HG02610 (cell line): ENCODE measurements around the gene TREML2.
"Not testable (repeated sequence)": the region's sequence is repeated elsewhere in the genome, so short reads cannot be mapped to it uniquely, and the experiment has no call there.

Experiments
- ATAC-seq: cut with Tn5 transposase; IDR thresholded peaks from one replicate; pipeline ENCODE4 v1.9.1; 2021; ENCODE audit warnings: mild to moderate bottlenecking, moderate library complexity; ENCODE audit not compliant: unreplicated experiment

The TREML2 gene

DNA sequence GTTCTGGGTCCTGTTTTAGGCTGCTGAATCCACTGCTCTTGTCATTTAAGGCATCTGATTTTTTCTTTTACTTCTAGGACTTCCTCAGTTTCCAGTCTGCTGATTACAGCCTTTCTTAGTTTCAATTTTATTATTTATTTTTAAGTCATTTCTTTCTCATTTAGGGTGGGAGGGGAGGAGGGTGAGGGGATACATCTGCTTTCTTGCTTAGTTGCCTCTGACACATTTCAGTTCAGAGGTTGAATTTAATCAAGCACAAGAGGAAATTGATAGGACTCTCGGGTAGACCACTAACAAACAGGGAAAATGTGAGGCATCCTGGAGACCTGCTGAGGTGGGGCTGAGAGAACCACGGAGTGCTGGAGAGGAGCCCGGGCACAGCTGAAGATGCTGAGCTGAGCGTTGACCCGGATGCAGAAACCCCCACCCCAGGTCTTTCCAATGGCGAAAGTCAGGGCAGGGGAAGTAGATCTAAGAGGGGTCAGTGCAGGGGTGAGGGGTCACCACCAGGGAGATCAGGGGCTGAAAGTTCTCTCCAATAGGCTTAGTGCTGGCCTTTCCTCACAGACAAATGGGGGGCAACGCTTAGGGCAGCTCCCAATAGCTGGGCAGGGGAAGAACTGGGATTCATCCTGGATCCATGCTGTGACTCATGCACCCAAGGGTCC is 7.6 kb upstream of the TREML2 start:
- ATAC-seq = no peak

DNA sequence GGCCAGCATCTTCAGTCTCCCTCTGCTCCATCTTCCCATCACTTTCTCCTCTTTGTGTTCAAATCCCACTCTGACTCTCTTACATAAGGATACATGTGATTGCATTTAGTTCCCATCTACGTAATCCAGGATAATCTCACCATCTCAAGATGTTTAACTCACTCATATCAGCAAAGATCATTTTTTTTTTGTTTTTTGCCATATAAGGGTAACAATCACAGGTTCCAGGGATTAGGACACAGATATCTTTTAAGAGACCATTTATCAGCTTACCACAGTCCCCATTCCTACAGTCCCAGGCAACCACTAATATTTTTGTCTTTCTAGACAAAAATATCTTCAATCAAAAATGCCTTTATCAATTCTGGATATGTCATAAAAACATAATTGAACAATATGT is 3.2 kb upstream of the TREML2 start:
- no peak for ATAC-seq

DNA sequence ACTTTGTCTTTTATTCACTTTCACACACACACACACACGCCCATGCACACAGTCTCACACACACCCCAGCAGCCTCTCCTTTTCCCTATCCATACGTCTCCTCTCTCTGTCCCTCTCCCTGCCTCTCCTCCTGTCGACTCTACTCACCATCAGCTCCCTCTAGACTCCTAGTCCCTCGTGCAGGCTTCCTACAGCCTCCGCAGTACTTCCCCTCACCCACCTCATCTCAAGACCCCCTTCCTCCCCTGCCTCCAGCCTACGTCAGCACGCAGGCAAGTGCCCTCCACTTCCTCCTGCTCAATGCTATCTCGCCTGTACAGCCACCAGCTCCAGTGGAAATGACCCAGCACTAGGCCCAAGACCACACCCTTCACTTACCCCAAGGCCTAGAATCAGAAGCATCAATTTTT is 820 bp upstream of the TREML2 start:
- no peak for ATAC-seq

DNA sequence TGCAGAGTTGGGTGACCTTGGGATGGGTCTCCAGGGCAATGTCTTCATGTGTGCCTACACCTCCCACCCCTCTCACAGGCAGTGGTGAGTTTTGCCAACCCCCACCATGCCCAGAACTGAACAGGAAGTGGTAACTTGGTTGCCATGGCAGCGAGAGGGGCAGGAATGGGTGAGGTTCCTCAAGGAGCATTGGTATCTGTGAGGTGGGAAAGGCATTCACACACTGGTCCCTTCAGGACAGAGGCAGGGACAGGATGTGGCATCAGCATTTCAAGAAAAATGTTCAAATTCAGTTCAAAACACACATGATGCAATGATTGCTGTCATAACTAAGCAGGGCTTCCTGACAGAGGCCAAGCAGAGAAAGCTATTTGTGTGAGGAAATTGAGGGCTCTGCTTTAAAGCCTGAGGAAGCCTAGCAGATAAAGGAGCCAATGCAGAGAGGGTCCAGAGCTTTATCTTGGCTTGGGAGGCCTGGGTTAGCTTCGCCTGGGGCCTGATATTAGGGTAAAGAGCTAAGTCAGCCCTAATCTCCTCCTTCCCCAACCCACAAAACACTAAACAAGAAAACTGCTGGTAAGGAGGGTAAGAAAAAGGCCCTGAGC is 551 bp downstream of the TREML2 start:
- peak; percentile 24 for ATAC-seq

DNA sequence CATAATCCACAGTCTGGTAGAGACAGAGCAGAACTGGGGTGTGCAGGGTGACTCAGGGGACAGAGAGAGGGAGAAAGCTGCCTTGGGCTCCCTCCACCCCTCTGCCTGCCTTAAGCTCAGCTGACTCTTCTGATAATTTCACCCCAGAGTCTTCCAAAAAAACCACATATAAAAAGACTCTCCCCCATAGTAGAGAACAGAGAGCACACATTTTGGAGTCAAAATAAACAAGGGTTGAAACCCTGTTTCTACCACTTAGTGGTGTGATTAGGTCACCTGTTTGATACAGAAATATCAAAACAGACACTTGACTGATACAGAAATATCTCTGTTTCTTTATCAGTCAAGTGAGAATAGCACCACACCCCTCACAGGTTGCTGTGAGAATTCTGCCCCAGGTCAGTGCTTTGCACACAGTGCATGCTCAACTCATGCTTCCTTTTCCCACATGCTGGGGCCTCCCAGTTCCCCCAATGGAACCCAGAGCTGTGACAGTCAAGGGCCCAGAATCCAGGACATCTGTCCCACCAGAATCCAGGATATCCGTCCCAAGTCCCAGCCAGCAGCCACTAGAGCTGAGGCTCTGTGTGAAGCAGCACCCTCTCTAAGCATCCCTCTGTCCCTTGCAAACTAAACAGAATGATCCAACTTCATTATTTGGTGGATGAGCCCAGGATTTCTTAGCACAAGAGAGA is 1.2 kb downstream of the TREML2 start:
- ATAC-seq = peak; percentile 68

DNA sequence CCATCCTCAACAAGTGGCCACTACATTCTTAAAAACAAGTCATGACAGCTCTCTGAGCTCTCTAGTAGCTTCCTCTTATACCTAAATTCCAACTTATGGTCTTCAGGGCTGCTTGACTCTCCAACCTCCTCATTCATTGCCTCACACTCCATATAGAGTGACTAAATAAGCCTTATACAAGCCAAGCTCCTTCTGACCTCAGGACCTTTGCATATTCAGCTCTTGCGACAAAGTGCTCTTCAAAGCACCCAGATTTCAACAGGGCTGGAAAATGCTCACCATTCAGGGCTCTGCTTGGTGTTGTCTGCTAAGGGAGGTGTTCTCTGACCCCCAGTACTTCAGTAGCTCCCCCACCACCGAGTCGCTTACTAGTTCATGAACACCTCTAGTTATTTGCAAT is 3.7 kb downstream of the TREML2 start:
- ATAC-seq = no peak

DNA sequence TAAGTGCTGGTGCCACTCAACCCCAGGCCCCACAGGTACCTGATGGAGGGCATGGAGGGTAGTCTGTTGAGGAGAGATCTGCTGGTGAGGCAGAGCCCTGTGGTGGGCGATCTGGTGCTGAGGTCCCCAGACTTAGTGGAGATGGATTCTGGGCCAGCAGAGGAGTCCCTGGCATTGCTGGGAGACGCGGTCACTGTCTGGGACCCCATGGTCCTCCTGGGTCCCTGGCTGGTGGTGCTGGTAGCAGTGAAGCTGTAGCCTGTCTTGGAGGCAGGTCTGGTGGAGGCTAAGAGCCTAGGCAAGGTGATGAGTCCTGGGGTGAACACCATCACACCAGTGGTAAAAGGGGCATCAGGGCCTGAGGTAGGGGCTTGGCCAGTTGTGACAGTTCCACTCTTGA is 6.6 kb downstream of the TREML2 start:
- no peak for ATAC-seq

DNA sequence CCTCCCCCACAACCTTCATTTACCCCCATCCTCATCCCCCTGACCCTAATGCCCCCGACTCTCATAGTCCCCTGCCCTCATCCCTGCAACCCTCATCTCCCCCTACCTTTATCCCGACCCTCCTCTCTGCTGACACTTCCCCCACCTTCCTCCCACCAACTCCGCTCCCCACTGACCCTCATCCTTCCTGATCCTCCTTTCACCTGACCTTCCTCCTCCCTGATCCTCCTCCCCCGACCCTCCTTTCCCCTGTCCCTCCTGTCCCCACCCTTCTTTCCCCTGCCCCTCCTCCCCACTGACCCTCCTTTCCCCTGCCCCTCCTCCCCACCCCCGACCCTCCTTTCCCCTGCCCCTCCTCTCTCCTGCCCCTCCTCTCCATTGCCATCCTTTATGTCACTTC is 7.1 kb downstream of the TREML2 start:
- no peak for ATAC-seq

DNA sequence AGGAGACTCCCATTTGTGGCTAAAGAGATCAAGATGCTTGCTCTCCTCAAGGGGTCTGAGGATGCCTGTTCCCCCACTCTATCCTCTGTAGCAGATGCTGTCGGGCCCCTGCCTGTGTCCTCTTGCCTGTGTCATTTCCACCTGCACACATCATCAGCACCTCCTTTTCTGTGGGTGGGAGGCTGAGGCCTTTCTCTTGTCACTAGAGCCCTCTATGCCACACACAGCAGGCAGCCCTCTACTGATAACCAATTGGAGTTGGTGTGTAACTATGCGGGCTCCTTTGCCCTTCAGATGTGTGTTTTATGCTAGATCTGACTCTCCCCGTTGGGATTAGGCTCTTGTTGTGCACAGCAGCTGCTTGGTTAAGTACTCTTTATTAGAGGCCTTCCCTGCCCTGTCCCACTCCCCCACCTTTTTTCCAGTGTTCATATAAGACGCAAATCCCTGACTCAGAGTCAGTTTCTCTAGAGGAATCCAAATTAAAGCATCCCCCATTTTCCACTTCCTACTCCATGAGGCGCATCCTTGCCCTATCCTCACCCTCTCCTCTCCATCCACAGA is 7.7 kb downstream of the TREML2 start:
- ATAC-seq = no peak

DNA sequence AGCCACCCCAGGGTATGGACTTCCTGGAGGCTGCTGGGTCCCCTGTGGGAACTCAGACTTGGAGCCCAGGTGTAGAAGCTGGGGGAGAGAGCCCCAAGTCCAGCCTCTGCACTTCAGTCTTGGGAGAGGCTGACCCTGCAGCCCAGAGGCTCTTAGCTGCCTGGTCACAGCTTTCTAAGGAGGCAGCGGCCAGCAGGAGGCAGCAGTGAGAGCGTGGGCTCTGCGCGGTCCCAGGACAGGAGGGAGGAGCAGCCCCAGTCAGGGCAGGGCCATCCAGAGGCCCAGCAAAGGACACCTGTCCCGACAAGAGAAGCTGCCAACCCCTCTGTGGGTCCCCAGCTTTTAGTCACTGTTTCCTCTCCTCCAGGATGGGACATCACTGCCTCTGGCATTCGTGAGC is 9.4 kb downstream of the TREML2 start:
- ATAC-seq = no peak

DNA sequence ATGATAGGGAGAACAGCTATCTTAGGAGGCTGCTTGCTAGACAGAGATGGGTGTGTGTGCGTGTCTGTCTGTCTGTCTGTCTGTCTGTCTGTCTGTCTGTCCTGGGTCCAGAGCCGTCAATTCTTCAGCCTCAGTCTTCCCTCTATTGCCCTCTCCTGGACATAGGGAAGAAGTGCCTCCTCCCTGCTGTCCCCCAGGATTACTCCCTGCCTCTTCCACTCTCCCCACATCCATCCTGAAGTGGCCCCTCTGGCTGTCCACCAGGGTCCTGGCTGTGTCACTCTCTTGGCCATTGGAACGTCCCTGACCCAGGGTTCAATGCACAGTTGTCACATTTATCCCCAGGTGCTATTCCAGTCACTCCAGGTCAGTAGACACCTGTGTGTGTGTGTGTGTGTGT is 10.2 kb downstream of the TREML2 start:
- no peak for ATAC-seq

DNA sequence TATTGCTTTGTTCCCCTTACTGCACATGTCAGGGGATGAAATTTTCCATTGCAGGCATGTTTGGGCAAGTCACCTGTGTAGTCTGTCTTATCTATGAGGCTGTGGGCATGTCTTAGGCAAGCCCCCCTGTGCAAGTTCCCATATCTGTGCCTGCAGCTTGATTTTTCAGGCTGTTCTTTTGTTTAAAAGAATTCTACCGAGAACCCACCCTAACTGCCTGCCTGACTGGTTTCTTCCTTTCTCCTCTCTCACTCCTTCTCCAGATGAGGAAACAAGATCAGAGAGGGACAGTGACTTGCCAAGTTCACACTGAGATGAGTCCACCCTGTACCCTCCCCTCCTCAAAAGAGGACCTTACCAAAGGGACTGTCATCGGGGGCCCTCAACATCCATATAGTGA is 11.0 kb downstream of the TREML2 start:
- no peak for ATAC-seq

DNA sequence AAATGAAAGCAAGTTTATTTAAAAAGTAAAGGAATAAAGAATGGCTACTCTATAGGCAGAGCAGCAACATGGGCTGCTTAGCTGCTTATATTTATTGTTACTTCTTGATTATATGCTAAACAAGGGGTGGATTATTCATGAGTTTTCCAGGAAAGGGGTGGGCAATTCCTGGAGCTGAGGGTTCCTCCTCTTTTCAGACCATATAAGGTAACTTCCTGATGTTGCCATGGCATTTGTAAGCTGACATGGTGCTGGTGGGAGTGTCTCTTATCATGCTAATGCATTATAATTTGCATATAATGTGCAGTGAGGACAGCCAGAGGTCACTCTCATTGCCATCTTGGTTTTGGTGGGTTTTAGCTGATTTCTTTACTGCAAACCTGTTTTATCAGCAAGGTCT is 11.9 kb downstream of the TREML2 start:
- not testable (repeated sequence) for ATAC-seq

DNA sequence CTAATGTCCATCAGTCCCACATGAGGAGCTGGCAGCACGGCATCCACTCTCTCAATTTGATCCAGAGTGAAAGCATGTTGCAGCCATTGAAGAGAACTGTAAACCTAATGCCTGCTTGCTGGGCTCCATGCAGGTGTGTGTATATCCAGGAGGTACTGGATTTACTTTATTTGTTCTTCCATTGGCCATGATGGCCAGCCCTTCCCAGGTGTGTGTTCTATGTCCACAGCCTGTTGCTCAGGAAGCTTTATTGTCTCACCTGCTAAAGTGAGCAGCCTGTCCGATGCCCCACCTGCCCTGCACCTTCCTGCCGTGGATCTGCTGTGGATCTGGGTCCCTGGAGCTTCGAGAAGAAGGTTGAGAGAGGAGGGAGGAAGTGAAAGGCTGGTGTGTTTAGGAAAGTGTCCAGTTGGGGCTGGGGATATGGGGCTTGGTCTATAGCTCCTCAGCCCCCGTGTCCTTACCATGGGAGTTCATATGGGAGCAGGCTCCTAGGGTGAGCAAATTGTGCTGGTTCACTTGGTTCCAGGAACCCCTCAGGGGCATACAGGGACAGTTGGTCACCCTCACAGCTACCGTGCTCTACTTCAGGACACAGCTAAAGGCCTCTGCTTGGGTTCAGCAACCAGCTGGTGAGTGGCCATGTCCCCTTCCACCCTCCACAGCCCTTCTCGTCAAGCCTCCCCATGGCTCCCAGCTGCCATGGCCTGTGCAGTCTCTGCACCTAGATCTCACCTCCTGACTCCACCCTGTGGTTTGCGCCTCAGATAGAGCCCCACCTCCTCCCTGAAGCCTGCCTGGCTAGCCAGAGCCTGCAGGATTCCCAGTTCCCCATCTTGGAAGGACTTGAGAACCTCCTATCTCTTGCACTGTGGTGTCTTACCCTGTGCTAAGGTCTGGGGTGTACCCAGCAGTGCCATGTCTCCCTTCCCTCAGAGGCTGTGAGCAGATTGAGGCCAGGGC is 12.7 kb downstream of the TREML2 start:
- no peak for ATAC-seq

DNA sequence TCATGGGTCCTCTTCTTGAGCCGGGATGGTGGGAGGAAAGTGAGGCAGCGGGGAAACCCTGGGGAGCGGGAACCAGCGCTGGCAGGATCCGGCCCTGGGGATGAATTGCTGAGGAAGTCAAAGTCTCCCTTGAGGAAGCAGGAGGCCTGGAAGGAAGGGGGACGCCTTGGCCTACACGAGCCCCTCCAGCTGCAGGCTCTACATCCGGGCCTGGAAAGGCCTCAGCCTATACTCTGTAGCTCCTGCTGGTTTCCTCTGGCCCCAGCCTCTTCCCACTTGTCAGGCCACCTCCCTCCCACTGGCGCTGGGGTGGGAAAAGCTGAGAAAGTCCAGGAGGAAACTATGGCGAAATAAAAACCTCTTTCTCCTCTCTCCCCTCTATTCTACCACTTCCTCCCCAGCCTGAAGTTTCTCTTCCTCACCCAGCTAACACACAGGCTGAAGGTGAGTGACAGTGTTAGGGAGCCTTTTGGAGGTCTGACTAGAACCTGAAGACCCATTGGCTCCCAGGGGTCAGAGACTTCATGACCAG is 14.9 kb downstream of the TREML2 start:
- ATAC-seq = no peak

DNA sequence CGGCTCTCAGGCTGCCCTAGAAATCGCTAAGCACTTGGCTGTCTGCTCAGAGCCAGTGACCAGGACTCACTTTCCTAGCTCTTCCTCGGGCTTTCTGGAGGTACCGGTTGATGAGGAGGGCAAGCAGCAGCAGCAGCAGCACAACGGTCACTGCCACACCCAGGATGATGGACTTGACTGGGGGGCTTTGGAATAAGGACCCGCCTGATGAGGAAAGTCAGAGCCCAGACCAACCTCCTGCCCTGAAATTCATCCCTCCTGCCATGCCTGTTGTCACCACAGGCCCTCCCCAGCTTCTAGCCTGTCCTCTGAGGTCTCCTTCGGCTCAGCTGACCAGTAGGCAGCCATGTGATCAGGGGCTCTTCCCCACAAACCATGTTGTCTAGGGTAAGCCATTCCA is 16.2 kb downstream of the TREML2 start:
- no peak for ATAC-seq

DNA sequence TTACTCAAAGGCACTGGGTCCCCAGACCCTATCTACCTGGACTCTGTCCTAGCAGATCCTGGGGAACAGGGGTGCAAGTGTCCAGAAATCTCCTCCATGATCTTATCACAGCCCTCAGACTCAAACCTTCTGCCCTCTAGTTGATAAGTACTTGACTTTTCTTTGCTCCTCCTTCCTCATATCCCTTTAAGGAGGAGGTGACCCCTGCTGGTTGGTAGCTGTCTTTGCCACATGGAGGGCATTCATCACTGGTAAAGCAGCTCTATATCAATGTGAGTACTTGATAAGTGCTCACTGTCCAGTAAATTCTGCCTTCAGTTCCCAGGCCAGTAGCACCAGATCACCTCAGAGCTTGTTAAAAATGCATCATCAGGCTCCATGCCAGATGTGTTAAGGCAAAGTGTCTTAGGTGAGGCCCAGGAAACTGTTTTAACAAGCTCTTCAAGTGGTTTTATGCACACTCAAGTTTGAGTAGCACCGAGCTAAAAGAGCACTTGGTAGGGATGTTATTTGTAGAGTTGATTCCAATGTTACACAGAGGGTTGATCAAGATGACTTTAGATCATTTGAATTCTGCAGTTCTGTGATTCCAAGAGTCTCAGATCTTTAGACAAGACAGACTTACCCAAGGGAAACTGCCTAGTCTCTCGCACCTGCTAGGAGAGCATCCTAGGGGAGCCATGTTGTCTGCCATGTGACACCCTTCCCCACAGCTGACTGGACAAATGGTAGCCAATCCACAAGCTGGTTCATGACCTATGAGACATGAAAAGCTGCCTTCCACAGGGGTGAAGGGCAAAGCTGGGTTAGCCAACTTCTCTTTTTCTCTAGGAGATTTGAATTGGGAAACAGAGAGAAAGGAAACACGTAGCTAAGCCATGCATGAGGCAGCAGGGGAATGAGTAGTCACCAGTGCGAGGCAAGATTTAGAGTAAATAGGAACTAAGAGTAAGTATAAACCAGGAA is 18.6 kb downstream of the TREML2 start:
- no peak for ATAC-seq

DNA sequence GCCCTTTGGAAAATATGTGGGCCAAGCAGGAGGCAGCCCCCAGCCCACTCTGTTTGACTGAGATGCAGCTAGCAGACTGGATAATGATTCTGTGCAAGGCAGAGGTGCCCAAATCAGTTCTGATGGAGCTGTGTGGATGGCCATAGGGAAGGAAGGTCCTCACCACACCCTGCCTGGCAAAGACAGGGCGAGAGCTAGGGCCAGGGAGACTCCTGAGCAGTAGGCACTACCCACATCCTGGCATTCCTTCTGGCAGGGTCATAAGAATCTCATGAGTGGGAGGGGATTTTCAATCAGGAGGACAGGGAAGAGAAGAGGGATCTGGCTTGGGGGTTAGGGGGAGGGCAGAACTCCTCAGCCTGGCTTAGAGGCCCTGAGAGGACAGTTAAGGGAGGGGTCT is 19.4 kb downstream of the TREML2 start:
- no peak for ATAC-seq

DNA sequence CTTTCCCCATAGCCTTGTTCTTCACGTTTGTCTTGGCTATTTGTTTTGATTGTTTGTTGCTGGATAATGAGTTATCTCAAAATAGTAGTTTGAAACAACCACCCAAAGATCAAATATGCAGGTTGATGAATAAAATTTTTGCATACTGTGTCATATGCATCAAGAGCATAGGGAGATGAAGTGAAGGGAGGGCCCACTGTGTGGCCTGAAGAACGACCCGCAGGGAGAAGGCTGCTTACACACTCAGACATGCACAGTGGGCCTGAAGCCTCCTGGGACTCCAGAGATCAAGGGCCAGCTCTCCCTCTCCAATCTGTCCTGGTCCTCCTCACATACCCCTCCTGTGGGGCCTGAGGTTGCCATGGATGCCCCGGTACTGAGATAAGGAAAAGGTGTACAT is 21.8 kb downstream of the TREML2 start:
- ATAC-seq = no peak

DNA sequence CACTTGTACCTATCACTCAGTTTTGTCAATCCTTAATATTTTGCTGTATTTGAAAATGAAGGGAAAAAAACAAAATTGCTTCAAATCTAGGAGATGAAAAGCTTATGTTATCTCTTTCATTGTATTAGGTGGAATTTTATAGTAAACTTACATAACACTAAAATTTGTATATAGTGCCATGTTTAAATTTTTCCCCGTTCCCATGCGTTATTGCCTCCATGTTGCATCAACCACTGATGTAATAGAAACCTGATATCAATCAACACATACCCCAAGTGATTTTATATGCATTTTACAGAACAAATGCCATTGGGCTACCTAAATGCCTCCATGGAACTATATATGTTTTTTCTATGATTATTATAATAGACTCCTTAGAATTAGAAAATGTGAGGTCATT is 23.3 kb downstream of the TREML2 start:
- ATAC-seq = no peak
